ENCODE measurements around the gene CIDEB. TPM values are rescaled to one million over a fixed set of nuclear protein-coding genes. Genes with fewer than 3 reads are reported as not detected.

Gene CIDEB
- total and polyA plus RNA-seq, 9 of the 15 experiments (the other 6 are each of a cell fraction or from before 2014, with no cell fraction given): 0.03 to 0.35 (median 0.09) TPM; not detected in 3

GRCh38 chr14:24315807-24316596 lies 8.2 kb upstream of the CIDEB start (continued):
- TF ChIP-seq ZBTB11 (CRISPR knock-in tag; IDR thresholded peaks at IDR 0.05) (peak in 1 of 3 experiments; percentile 27; a peak in 1 of 6 replicates), CLOCK (CRISPR knock-in tag; IDR thresholded peaks at IDR 0.05; ENCODE audit: borderline replicate concordance) (no peak), ZNF780A (CRISPR knock-in tag; IDR thresholded peaks at IDR 0.05) (no peak), BCL6 (CRISPR knock-in tag; IDR thresholded peaks at IDR 0.05) (no peak), ZNF511 (CRISPR knock-in tag; IDR thresholded peaks at IDR 0.05) (peak; percentile 97), MAFG (tag; conservative IDR thresholded peaks at IDR 0.05) (peak; percentile 58), ERF (CRISPR knock-in tag; IDR thresholded peaks at IDR 0.05) (peak; percentile 86; the same call in 1 of the 2 replicates), MECOM (CRISPR knock-in tag; IDR thresholded peaks at IDR 0.05) (0 out of 2 replicates have a peak, but pooled peaks have one; percentile 39), ZNF280A (IDR thresholded peaks at IDR 0.05; ENCODE audit: low read depth, partially characterized antibody) (no peak), ELK3 (CRISPR knock-in tag; IDR thresholded peaks at IDR 0.05) (no peak), ZNF507 (tag; conservative IDR thresholded peaks at IDR 0.05) (no peak), MAFF (IDR thresholded peaks at IDR 0.05; ENCODE audit: low read length) (no peak), MCM7 (IDR thresholded peaks at IDR 0.05) (no peak), ZFP91 (CRISPR knock-in tag; IDR thresholded peaks at IDR 0.05) (no peak; the same call in 1 of the 2 replicates), MBD2 (IDR thresholded peaks at IDR 0.05; ENCODE audit: borderline replicate concordance, low read depth) (peak; percentile 20; the same call in 1 of the 2 replicates)

Measured in K562 (cell line).